Measurements from ENCODE around the gene EFNA2.
"Not testable (repeated sequence)": the region's sequence is repeated elsewhere in the genome, so short reads cannot be mapped to it uniquely, and the experiment has no call there.

The EFNA2 gene

GRCh38 chr19:1294688-1295087, 9.0 kb downstream of the EFNA2 start:
- DNase-seq: no peak

GRCh38 chr19:1295169-1296012, 9.7 kb downstream of the EFNA2 start:
- DNase-seq: no peak

GRCh38 chr19:1296078-1296477, 10.4 kb downstream of the EFNA2 start:
- no peak for DNase-seq

- DNase-seq: no peak
Observed at GRCh38 chr19:1296575-1297271, 11.1 kb downstream of the EFNA2 start.

GRCh38 chr19:1298235-1298634, 12.6 kb downstream of the EFNA2 start:
- no peak for DNase-seq

GRCh38 chr19:1299801-1300200, 14.1 kb downstream of the EFNA2 start:
- no peak for DNase-seq

- no peak for DNase-seq
Observed at GRCh38 chr19:1300744-1301490, 15.2 kb downstream of the EFNA2 start.

GRCh38 chr19:1302533-1303239, 17.0 kb downstream of the EFNA2 start:
- DNase-seq: peak in 55 of 56 donors; percentile 13 to 92 (median 65)

- DNase-seq: no peak
Observed at GRCh38 chr19:1304197-1304924, 18.7 kb downstream of the EFNA2 start.

- DNase-seq: not testable (repeated sequence)
Observed at GRCh38 chr19:1305354-1305753, 19.7 kb downstream of the EFNA2 start.

GRCh38 chr19:1307320-1307719, 21.6 kb downstream of the EFNA2 start:
- no peak for DNase-seq

- DNase-seq: no peak
Observed at GRCh38 chr19:1307755-1308303, 22.2 kb downstream of the EFNA2 start.

- no peak for DNase-seq
Observed at GRCh38 chr19:1308718-1309117, 23.0 kb downstream of the EFNA2 start.

- peak in 1 of 56 donors; percentile 24 for DNase-seq
Observed at GRCh38 chr19:1309977-1310852, 24.5 kb downstream of the EFNA2 start.

GRCh38 chr19:1310853-1311180, 25.1 kb downstream of the EFNA2 start:
- no peak for DNase-seq

GRCh38 chr19:1311543-1312091, 25.9 kb downstream of the EFNA2 start:
- DNase-seq: no peak

GRCh38 chr19:1312767-1313694, 27.4 kb downstream of the EFNA2 start:
- no peak for DNase-seq
